Parietal lobe (tissue), 1 donor: ENCODE results near the gene CCDC77. TPM values are rescaled to one million over a fixed set of nuclear protein-coding genes. Genes with fewer than 3 reads are reported as not detected.

ENCODE experiments used
- total RNA-seq: library from RNA; depleted of rRNA; stranded (reverse); fragments of >200 nt; gene quantifications from one replicate; pipeline ENCODE4 v1.2.3, GENCODE V29; 2014

Gene CCDC77
- 39.1 TPM for total RNA-seq

DNA sequence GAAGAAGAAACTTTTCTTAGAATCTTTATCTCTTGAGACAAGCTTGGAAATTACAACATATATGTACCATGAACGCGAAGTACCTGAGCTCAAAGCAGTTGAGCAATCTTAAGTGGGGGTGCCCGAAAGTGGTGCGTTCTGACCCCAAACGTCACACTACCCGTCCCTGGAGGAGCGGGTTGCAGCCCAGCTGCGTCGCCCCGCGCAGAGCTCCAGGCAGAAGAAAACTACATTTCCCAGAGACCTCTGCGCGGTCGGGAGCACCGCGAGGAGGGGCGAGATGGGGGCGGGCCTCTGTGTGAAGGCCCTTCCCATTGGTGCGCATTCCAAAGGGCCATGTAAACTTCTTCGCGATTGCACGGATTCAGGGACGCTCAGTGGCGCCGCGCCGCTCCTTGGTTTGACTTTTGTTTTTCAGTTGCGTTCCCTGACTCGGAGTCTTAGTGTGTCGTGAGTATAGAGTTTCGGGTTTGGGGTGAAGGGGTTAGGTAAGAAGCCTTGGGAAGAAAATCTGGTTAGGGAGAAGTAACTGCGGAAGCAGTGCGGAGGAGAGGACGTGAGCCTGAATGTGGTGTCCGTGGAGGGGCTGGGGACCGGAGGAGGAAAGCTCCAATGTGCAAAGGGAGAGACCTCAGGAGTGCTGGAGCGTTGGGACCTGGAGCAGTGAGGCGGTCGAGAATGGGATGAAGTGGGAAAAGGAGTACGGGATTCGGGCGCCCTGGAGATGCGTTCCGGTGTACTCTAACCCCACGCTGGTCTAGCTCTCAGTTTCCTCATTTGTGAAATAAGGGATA, at the start of gene CCDC77:
CCDC77 (plus strand) TSS at position 410 of the 794 bp plus-strand sequence. CDS start 7,740 bp downstream, outside the sequence.

DNA sequence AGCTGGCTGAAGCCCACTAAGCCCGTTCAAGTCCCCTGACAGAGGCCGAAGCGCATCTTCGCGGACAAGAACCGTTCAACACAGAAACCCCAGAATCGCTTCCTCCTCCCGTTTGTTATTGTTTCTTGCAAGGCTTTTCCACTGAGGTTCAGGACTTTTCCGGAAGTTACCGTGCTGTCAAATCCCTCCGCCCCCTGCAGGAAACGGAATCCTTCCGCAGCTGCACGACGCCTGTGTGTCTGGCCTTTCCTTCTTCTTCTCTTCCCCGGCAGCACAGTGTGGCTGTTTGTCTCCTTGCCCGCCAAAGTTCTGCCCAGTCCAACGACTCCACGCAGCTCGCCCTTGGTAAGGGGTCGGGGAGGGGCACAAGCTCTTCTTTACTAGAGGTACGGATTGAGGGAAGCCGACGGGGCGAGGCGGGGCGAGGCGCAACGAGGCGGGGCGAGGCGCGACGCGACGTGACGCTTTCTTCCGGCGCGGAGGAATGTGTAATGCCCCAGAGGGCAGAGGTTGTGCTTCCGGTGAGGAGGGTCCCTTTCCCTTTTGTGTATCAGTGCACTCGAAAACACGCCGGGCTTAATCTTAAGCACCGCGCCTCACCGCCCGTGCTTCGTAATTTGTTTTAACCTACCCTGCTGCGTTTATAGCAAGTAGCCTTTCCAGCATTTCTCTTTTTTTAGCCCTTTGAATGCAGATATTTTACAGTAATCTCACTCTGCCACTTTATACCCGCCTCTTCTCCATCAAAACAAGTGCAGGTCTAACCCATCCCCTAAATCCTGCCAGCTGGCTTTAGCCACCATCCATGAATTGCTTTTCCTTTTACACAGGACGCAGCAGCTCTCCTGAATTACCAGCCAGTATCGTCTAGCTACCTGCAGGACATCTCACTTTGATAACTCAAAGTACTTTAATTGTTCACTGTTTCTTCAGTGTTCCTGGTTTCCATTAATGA, 12.0 kb upstream of the CCDC77 start, which contains the start of gene KDM5A:
KDM5A (minus strand) TSS at position 179 of the 955 bp plus-strand sequence. CDS start 229 bp downstream, outside the sequence.

DNA sequence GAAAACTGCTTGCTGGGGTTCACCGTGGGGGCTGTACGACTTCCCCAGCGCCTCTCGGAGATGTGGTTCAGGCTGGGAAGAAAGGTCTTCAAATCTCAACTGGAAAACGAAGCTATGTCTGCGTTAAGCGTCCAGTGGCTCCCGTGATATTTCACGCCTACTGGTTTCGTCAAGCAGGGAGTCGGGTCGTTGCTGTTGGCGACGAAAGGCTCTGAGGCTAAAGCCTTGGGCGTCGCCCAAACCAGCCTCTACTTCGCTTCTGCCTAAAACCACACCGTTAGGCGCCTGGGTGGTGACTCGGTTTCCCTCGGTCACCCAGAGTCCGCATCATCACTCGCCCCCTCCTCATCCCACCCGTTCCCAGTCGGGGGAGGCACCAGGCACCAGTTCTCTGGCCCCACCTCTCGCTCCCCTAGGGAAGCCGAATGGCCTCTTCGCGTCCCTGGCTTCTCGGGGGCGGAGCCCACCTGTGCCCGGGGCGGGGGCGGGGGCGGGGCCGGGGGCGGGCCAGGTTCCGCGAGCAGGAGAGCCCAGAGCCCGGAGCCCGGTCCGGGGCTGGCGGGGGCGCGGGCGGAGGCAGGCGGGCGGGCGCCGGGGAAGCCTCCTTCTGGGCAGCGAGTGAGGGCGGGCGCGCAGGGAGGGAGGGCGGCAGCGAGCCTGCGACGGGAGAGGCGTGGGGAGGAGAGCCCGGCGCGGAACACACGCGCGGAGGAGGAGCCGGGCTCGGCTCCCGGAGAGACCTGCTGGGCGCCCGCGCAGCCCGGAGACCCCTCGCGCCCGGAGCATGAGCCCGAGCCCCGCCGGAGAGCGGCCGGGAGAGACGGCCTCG, 58.2 kb downstream of the CCDC77 start, which contains the start of gene B4GALNT3:
B4GALNT3 (plus strand) TSS at position 510 of the 829 bp plus-strand sequence. CDS start 438 bp downstream, outside the sequence.

Other genes starting within 250 kb of the CCDC77 start
- 7.8 TPM for gene SLC6A12, start 187.5 kb upstream of the CCDC77 start, total RNA-seq
- gene SLC6A13, start 138.8 kb upstream of the CCDC77 start, total RNA-seq = 5.6 TPM
- gene KDM5A, start 12.3 kb upstream of the CCDC77 start, total RNA-seq = 124 TPM
- gene B4GALNT3, start 58.3 kb downstream of the CCDC77 start, total RNA-seq = 4.7 TPM